Neuronal stem cell (in vitro differentiated cells): Measurements from ENCODE around the gene GNAQ.
"Not testable (repeated sequence)": the region's sequence is repeated elsewhere in the genome, so short reads cannot be mapped to it uniquely, and the experiment has no call there.

Source experiments
- DNase-seq: peaks from one replicate; pipeline ENCODE4 v3.0.0-alpha.2; 2013; ENCODE audit warnings: low spot score
- H2AFZ ChIP-seq: one replicate; pipeline ENCODE4 v1.6.1; 2013; ENCODE audit warnings: mild to moderate bottlenecking, low read length, inconsistent platforms
- H2AK5ac ChIP-seq: 2 replicates; pipeline ENCODE4 v1.6.1; 2013; ENCODE audit warnings: low read depth, mild to moderate bottlenecking, inconsistent platforms, low read length, moderate library complexity, mixed read lengths
- H2BK120ac ChIP-seq: 2 replicates; pipeline ENCODE4 v1.6.1; 2013; ENCODE audit warnings: low read depth, mild to moderate bottlenecking, inconsistent platforms, low read length, moderate library complexity, mixed read lengths
- H2BK12ac ChIP-seq: one replicate; pipeline ENCODE4 v1.6.1; 2013; ENCODE audit warnings: low read length, inconsistent platforms
- H2BK15ac ChIP-seq: 2 replicates; pipeline ENCODE4 v1.6.1; 2013; ENCODE audit warnings: mild to moderate bottlenecking, low read length, inconsistent platforms, mixed read lengths
- H2BK5ac ChIP-seq: one replicate; pipeline ENCODE4 v1.6.1; 2013; ENCODE audit warnings: inconsistent platforms, mild to moderate bottlenecking, low read length, moderate library complexity
- H3K14ac ChIP-seq: one replicate; pipeline ENCODE4 v1.6.1; 2013; ENCODE audit warnings: low read length, inconsistent platforms
- H3K18ac ChIP-seq: 2 replicates; pipeline ENCODE4 v1.6.1; 2013; ENCODE audit warnings: low read length, inconsistent platforms
- H3K23ac ChIP-seq: 2 replicates; pipeline ENCODE4 v1.6.1; 2013; ENCODE audit warnings: low read depth, mild to moderate bottlenecking, mixed read lengths, low read length, inconsistent platforms; ENCODE audit not compliant: poor library complexity
- H3K27ac ChIP-seq: replicated peaks from 3 replicates; pipeline ENCODE4 v1.5.1; 2013; ENCODE audit warnings: low read length, inconsistent platforms
- H3K27me3 ChIP-seq, 3 experiments: 2 replicates each; pipeline ENCODE4 v1.6.1; 2013; ENCODE audit warnings: low read length in 3 of 3, mild to moderate bottlenecking in 2 of 3, inconsistent platforms in 1 of 3, low read depth in 1 of 3, mixed read lengths in 1 of 3, moderate library complexity in 1 of 3; ENCODE audit not compliant: control insufficient read depth in 3 of 3, insufficient read depth in 3 of 3
- H3K36me3 ChIP-seq, 2 donors: replicated peaks in 1 of 2; 2 replicates each; pipeline ENCODE4 v1.6.1; 2013; ENCODE audit warnings: low read length in 2 of 2; ENCODE audit not compliant: control insufficient read depth in 2 of 2, insufficient read depth in 2 of 2
- H3K4ac ChIP-seq: 2 replicates; pipeline ENCODE4 v1.6.1; 2013; ENCODE audit warnings: inconsistent platforms, mild to moderate bottlenecking, low read length, moderate library complexity
- H3K4me1 ChIP-seq, 2 donors: 1 replicate in 1 of 2; 2 replicates in 1 of 2; pipeline ENCODE4 v1.6.1; 2013; ENCODE audit warnings: low read length in 2 of 2, low read depth in 1 of 2; ENCODE audit not compliant: control insufficient read depth in 2 of 2, insufficient read depth in 1 of 2
- H3K4me2 ChIP-seq: one replicate; pipeline ENCODE4 v1.6.1; 2013; ENCODE audit warnings: mild to moderate bottlenecking, low read length, inconsistent platforms; ENCODE audit not compliant: insufficient read depth, poor library complexity, severe bottlenecking
- H3K4me3 ChIP-seq, 2 donors: 2 replicates each; pipeline ENCODE4 v1.5.1; 2013; ENCODE audit warnings: low read length in 2 of 2, mild to moderate bottlenecking in 2 of 2, inconsistent platforms in 1 of 2, moderate library complexity in 1 of 2
- H3K79me1 ChIP-seq: one replicate; pipeline ENCODE4 v1.6.1; 2013; ENCODE audit warnings: low read depth, mild to moderate bottlenecking, inconsistent platforms, low read length, moderate library complexity
- H3K9ac ChIP-seq: one replicate; pipeline ENCODE4 v1.6.1; 2013; ENCODE audit warnings: mild to moderate bottlenecking, low read depth, low read length, inconsistent platforms; ENCODE audit not compliant: poor library complexity
- H3K9me3 ChIP-seq, 2 donors: replicated peaks in 1 of 2; 2 replicates each; pipeline versions ENCODE3 to v1.6.1; 2013; ENCODE audit warnings: low read length in 2 of 2, mild to moderate bottlenecking in 2 of 2, inconsistent platforms in 1 of 2, low read depth in 1 of 2, mixed read lengths in 1 of 2, moderate library complexity in 1 of 2; ENCODE audit not compliant: control insufficient read depth in 2 of 2, insufficient read depth in 1 of 2
- H4K8ac ChIP-seq: one replicate; pipeline ENCODE4 v1.6.1; 2013; ENCODE audit warnings: low read depth, mild to moderate bottlenecking, inconsistent platforms, low read length, moderate library complexity
- H4K91ac ChIP-seq: one replicate; pipeline ENCODE4 v1.6.1; 2013; ENCODE audit warnings: low read length, low read depth, mild to moderate bottlenecking, inconsistent platforms; ENCODE audit not compliant: poor library complexity
- WGBS, 2 donors: extraction: QIAGEN DNeasy Blood & Tissue Kit; methylation state at CpG; one replicate each; pipeline ENCODE4 v1.1.7; 2013; ENCODE audit warnings: missing lambda C conversion rate in 2 of 2, mixed read lengths in 1 of 2; ENCODE audit not compliant: insufficient read length in 2 of 2, insufficient replicate concordance in 1 of 2; ENCODE audit errors: extremely low coverage in 2 of 2; 5-methylcytosine and 5-hydroxymethylcytosine counted together

Gene GNAQ

GRCh38 chr9:77725046-77725694 is 306.4 kb downstream of the GNAQ start:
- no peak overlapping the region for H3K9ac ChIP-seq
- H3K36me3 ChIP-seq = peaks cover 8 to 61% of the 10 kb centered on the region in 2 donors
- H3K18ac ChIP-seq = no peak overlapping the region

GRCh38 chr9:77721156-77721555 is 310.5 kb downstream of the GNAQ start:
- not testable (repeated sequence) for H3K4ac ChIP-seq, H2AK5ac ChIP-seq, H4K91ac ChIP-seq, H2BK5ac ChIP-seq, H3K79me1 ChIP-seq, H2BK120ac ChIP-seq, H2BK12ac ChIP-seq, H3K4me3 ChIP-seq, H3K27me3 ChIP-seq, DNase-seq, H4K8ac ChIP-seq, H3K9me3 ChIP-seq, H3K4me2 ChIP-seq, H2BK15ac ChIP-seq, H3K4me1 ChIP-seq, H3K23ac ChIP-seq, H3K14ac ChIP-seq, H3K9ac ChIP-seq, H3K27ac ChIP-seq, H3K18ac ChIP-seq, H2AFZ ChIP-seq
- WGBS, 2 donors = no CpG with 5 or more reads among the region's 11 CpGs
- H3K36me3 ChIP-seq = peaks cover 3 to 37% of the 10 kb centered on the region in 2 donors

More at GRCh38 chr9:77725046-77725694, 306.4 kb downstream of the GNAQ start:
- DNase-seq = no peak
- no peaks in the 10 kb centered on the region for H3K27me3 ChIP-seq
- no peak overlapping the region for H3K27ac ChIP-seq
- H3K79me1 ChIP-seq = no peaks in the 10 kb centered on the region
- H4K8ac ChIP-seq = no peak overlapping the region
- H2BK12ac ChIP-seq = no peak overlapping the region
- no peaks in the 10 kb centered on the region for H3K4me1 ChIP-seq
- H3K4ac ChIP-seq = no peak overlapping the region
- H3K14ac ChIP-seq = no peak overlapping the region
- H2AFZ ChIP-seq = no peak overlapping the region
- no peak overlapping the region for H3K4me3 ChIP-seq
- WGBS, 2 donors = no CpG with 5 or more reads among the region's 2 CpGs
- no peak overlapping the region for H2BK5ac ChIP-seq
- H3K4me2 ChIP-seq = no peak overlapping the region
- H2BK120ac ChIP-seq = no peak overlapping the region
- H2BK15ac ChIP-seq = no peak overlapping the region
- no peaks in the 10 kb centered on the region for H3K9me3 ChIP-seq
- no peak overlapping the region for H4K91ac ChIP-seq
- no peak overlapping the region for H2AK5ac ChIP-seq
- H3K23ac ChIP-seq = no peak overlapping the region

- Histone ChIP-seq H2AFZ (no peak overlapping the region), H2BK5ac (no peak overlapping the region), H2AK5ac (no peak overlapping the region), H4K91ac (no peak overlapping the region), H3K79me1 (no peaks in the 10 kb centered on the region), H3K36me3 (peaks cover 0 to 21% of the 10 kb centered on the region in 2 donors), H3K9me3 (no peaks in the 10 kb centered on the region), H3K4me3 (no peak overlapping the region), H3K14ac (no peak overlapping the region), H3K27ac (no peak overlapping the region), H3K9ac (no peak overlapping the region), H2BK120ac (no peak overlapping the region), H4K8ac (no peak overlapping the region), H3K4me1 (peaks cover 0 to 2% of the 10 kb centered on the region in 2 donors), H3K27me3 (no peaks in the 10 kb centered on the region), H2BK12ac (no peak overlapping the region), H3K18ac (no peak overlapping the region), H2BK15ac (no peak overlapping the region), H3K4ac (no peak overlapping the region), H3K4me2 (no peak overlapping the region), H3K23ac (no peak overlapping the region)
- DNase-seq = no peak
- no CpG with 5 or more reads among the region's 3 CpGs for WGBS, 2 donors
Measured at GRCh38 chr9:77719321-77719720, 312.3 kb downstream of the GNAQ start.

DNA sequence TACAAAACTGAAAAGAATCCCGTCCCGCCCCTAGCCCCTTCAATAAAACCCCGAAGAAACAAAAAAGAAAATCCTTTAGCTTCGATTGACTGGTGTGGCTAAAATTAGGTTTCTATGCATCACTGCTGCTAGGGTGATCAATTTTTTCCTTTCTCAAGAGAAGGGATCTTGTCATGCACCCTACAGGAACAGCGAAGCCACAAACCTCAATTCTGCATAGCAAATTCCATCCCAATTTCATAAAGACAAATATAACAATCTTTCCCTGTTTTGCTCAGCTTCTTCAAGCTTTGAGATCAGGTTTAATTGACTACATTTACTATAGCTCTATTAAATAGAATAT is 313.3 kb downstream of the GNAQ start:
- H3K36me3 ChIP-seq = peaks cover 0 to 16% of the 10 kb centered on the region in 2 donors
- H3K9me3 ChIP-seq, H3K4me3 ChIP-seq, H3K27me3 ChIP-seq, H2BK15ac ChIP-seq, H2BK120ac ChIP-seq, H3K4ac ChIP-seq, H2BK12ac ChIP-seq, H2BK5ac ChIP-seq, H3K9ac ChIP-seq, H3K14ac ChIP-seq, DNase-seq, H3K4me1 ChIP-seq, H2AK5ac ChIP-seq, H4K91ac ChIP-seq, H4K8ac ChIP-seq, H3K4me2 ChIP-seq, H3K18ac ChIP-seq, H3K79me1 ChIP-seq, H3K23ac ChIP-seq, H3K27ac ChIP-seq, H2AFZ ChIP-seq: not testable (repeated sequence)
- WGBS, 2 donors = no CpG with 5 or more reads among the region's 5 CpGs
